A549 treated with ZK216348 at 1 μM for 4 hours (cell line): ENCODE data around the gene EPM2A. TPM values are rescaled to one million over a fixed set of nuclear protein-coding genes. Genes with fewer than 3 reads are reported as not detected.

ENCODE experiments used
- total RNA-seq: library from RNA; stranded (reverse); fragments of 200-300 nt; extraction: Qiagen RNA extraction; gene quantifications from 5 replicates; pipeline ENCODE4 v1.2.3, GENCODE V29; 2022; ENCODE audit warnings: low read depth

Gene EPM2A
- 3.1 to 5.0 TPM (median 3.2 TPM) in 5 replicates for total RNA-seq

GRCh38 chr6:145735356-145736165, at the start of gene EPM2A:
EPM2A (minus strand) TSS chr6:145735520; CDS start chr6:145735498, 22 bp downstream.

Other genes with a start within 250 kb of the EPM2A start
- gene FBXO30, start 79.3 kb upstream of the EPM2A start, total RNA-seq = 3.6 to 6.1 TPM (median 5.4 TPM) in 5 replicates
- gene SHPRH, start 228.8 kb upstream of the EPM2A start, total RNA-seq = 2.5 to 4.1 TPM (median 3.4 TPM) in 5 replicates